Thyroid gland (tissue), 4 donors: ENCODE data around the gene ZNF618. TPM values are rescaled to one million over a fixed set of nuclear protein-coding genes. Genes with fewer than 3 reads are reported as not detected.
A peak's percentile ranks its signal among the peaks of the same experiment; 100 is the strongest.
"Not testable (repeated sequence)": the region's sequence is repeated elsewhere in the genome, so short reads cannot be mapped to it uniquely, and the experiment has no call there.

Experiments used
- DNase-seq, 2 donors: peaks; one replicate each; pipeline ENCODE4 v3.0.0-alpha.2; 2019
- H3K27ac ChIP-seq, 3 donors: fragments of 200-600 bp; sonication (generic); 1 replicate in 2 of 3; 2 replicates in 1 of 3; pipeline ENCODE4 v1.5.1; 2016 to 2019; ENCODE audit warnings: mild to moderate bottlenecking in 1 of 3, moderate library complexity in 1 of 3
- H3K27me3 ChIP-seq: fragments of 200-600 bp; sonication (generic); one replicate; pipeline ENCODE4 v1.5.1; 2019
- H3K36me3 ChIP-seq, 2 donors: fragments of 200-600 bp; sonication (generic); one replicate each; pipeline ENCODE4 v1.5.1; 2016 to 2019
- H3K4me1 ChIP-seq, 2 donors: fragments of 200-600 bp; sonication (generic); one replicate each; pipeline ENCODE4 v1.5.1; 2017 to 2019
- H3K4me3 ChIP-seq, 3 donors: fragments of 200-600 bp; sonication (generic); replicated peaks in 1 of 3; 1 replicate in 2 of 3; 2 replicates in 1 of 3; pipeline ENCODE4 v1.5.1; 2016; ENCODE audit warnings: mild to moderate bottlenecking in 1 of 3
- H3K9me3 ChIP-seq: fragments of 200-600 bp; sonication (generic); one replicate; pipeline ENCODE4 v1.5.1; 2017
- POLR2A ChIP-seq, 2 donors: fragments of 450-650 bp; IDR thresholded peaks; one replicate each; pipeline ENCODE4 v1.6.1; 2017; ENCODE audit warnings: antibody characterized with exemption in 2 of 2, mild to moderate bottlenecking in 2 of 2, moderate library complexity in 1 of 2
- WGBS, 2 donors: methylation state at CpG; one replicate each; pipeline ENCODE4 v1.1.5; 2017; 5-methylcytosine and 5-hydroxymethylcytosine counted together
- intact Hi-C: fragments of 100-400 bp; cut with DNase I; formaldehyde crosslinking; loops from one replicate; pipeline ENCODE4 v1.15.1; 2023
- total RNA-seq, 4 donors: library from RNA; depleted of rRNA; stranded (reverse); fragments of >200 nt; gene quantifications; one replicate each; pipeline ENCODE4 v1.2.3, GENCODE V29; 2016
- TF ChIP-seq, protein P1 (sequence below), 6 experiments: fragments of 200-600 bp in 3 of 6; fragments of 450-650 bp in 3 of 6; sonication (generic) in 3 of 6; IDR thresholded peaks; one replicate each; pipeline ENCODE4 v1.5.1; 2016 to 2019; ENCODE audit warnings: antibody characterized with exemption in 6 of 6, mild to moderate bottlenecking in 2 of 6, inconsistent platforms in 1 of 6, moderate library complexity in 1 of 6

Gene ZNF618
- total RNA-seq, 4 donors from 2014 or later: 9.9 to 17.5 (median 15.5) TPM

DNA sequence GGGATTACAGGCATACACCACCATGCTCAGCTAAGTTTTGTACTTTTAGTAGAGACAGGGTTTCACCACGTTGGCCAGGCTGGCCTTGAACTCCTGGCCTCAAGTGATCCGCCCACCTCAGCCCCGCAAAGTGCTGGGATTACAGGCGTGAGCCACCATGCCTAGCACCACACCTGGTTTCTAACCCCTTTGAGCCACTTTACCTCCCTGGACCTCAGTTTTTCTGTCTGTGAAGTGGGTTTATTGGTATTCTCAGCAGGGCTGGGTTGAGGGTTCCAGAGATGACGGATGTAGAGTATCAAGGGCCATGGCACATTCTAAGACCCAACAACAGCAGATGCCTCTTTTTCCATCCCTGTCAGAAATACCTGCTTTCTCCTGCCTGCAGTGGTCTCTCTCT lies 163.4 kb downstream of the ZNF618 start:
- H3K27me3 ChIP-seq: no peaks in the 10 kb centered on the region
- no peak overlapping the region for H3K27ac ChIP-seq
- intact Hi-C loops: loop anchor here (10.0 kb wide), 1 partner anchor 235 kb away; no protein-coding TSS in a partner anchor
- peaks cover 6 to 13% of the 10 kb centered on the region in 2 donors for H3K36me3 ChIP-seq
- peaks cover 6 to 14% of the 10 kb centered on the region in 2 donors for H3K4me1 ChIP-seq
- H3K9me3 ChIP-seq: no peaks in the 10 kb centered on the region
- 96 to 98% methylated on average over 5 of the region's 5 CpGs for WGBS, 2 donors
- no peak for DNase-seq
- TF ChIP-seq POLR2A (IDR thresholded peaks at IDR 0.05): no peak
- no peak overlapping the region for H3K4me3 ChIP-seq

DNA sequence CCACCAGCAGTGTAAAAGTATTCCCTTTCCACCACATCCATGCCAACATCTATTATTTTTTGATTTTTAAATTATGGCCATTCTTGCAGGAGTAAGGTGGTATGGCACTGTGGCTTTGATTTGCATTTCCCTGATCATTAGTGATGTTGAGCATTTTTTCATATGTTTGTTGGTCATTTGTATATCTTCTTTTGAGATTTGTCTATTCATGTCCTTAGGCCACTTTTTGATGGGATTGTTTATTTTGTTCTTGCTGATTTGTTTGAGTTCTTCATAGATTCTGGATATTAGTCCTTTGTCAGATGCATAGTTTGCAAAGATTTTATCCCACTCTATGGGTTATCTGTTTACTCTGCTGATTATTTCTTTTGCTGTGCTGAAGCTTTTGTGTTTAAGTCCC lies 167.6 kb downstream of the ZNF618 start:
- H3K27ac ChIP-seq, intact Hi-C loops, H3K4me3 ChIP-seq, H3K9me3 ChIP-seq, H3K27me3 ChIP-seq, H3K4me1 ChIP-seq, DNase-seq, H3K36me3 ChIP-seq: not testable (repeated sequence)

DNA sequence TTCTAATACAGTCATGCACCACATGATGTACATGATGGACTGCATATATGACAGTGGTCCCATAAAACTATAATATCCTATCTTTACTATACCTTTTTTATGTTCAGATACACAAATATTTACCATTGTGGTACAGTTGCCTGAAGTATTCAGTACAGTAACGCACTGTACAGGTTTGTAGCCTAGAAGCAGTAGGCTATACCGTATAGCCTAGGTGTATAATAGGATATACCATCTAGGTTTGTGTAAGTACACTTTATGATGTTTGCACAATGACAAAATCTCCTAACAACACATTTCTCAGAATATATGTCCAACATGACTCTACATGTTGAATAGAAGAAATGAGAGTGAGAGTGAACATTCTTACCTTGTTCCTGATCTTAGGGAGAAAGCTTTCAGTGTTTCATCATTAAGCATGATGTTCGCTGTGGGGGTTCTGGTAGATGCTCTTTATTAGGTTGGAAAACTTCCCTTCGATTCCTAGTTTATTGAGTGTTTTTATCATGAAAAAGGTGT lies 170.2 kb downstream of the ZNF618 start:
- WGBS, 2 donors: 95 to 96% methylated on average over 4 of the region's 4 CpGs
- Histone ChIP-seq H3K36me3 (peaks cover 15 to 23% of the 10 kb centered on the region in 2 donors), H3K4me1 (no peaks in the 10 kb centered on the region), H3K27ac (no peak overlapping the region), H3K9me3 (no peaks in the 10 kb centered on the region), H3K27me3 (no peaks in the 10 kb centered on the region), H3K4me3 (no peak overlapping the region)
- DNase-seq: no peak
- intact Hi-C loops: no loop called here
- TF ChIP-seq POLR2A (IDR thresholded peaks at IDR 0.05): no peak
- TF ChIP-seq, protein P1, sequence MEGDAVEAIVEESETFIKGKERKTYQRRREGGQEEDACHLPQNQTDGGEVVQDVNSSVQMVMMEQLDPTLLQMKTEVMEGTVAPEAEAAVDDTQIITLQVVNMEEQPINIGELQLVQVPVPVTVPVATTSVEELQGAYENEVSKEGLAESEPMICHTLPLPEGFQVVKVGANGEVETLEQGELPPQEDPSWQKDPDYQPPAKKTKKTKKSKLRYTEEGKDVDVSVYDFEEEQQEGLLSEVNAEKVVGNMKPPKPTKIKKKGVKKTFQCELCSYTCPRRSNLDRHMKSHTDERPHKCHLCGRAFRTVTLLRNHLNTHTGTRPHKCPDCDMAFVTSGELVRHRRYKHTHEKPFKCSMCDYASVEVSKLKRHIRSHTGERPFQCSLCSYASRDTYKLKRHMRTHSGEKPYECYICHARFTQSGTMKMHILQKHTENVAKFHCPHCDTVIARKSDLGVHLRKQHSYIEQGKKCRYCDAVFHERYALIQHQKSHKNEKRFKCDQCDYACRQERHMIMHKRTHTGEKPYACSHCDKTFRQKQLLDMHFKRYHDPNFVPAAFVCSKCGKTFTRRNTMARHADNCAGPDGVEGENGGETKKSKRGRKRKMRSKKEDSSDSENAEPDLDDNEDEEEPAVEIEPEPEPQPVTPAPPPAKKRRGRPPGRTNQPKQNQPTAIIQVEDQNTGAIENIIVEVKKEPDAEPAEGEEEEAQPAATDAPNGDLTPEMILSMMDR (IDR thresholded peaks at IDR 0.05): no peak

DNA sequence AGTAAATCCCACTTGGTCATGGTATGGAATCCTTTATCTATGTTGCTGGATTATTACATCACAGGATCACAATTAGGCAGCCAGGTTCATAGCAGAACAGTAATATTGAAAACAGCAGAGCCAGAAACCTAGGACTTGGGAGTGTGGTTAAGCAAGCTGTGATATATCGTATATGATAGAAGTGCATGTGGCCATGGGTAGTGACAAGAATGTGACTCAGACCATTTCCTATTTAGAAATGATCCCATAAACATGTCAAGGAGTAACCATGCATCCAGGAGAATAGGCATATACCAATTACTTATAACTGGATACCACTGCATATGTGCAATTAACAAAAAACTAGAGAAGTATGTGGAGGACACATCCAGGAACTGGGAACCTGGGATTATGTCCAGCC lies 170.8 kb downstream of the ZNF618 start:
- H3K9me3 ChIP-seq: no peaks in the 10 kb centered on the region
- WGBS, 2 donors: 96% methylated on average over 1 of the region's 1 CpG
- no peak overlapping the region for H3K4me3 ChIP-seq
- no peaks in the 10 kb centered on the region for H3K4me1 ChIP-seq
- intact Hi-C loops: no loop called here
- DNase-seq: no peak
- no peak overlapping the region for H3K27ac ChIP-seq
- TF ChIP-seq, protein P1 (IDR thresholded peaks at IDR 0.05): no peak
- no peak for TF ChIP-seq POLR2A (IDR thresholded peaks at IDR 0.05)
- peaks cover 15 to 23% of the 10 kb centered on the region in 2 donors for H3K36me3 ChIP-seq
- no peaks in the 10 kb centered on the region for H3K27me3 ChIP-seq

DNA sequence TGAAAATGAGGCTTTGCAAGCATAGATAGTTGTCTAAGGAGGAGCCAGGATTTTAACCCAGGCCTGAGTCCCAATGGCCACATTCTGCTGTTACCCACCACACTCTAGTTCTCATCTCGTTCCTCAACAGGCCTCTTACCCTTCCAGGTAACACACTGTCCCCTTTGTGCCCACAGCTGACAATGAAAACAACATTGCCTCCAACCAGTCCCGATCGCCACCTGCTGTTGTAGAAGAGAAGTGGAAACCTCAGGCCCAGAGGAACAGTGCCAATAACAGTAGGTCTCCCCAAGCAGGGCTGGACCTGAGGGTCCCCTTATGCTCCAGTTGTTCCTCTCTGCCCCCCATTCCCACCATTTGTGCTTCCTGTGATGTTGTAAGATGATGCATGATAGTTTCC lies 171.6 kb downstream of the ZNF618 start:
- H3K4me3 ChIP-seq: no peak overlapping the region
- WGBS, 2 donors: 53 to 57% methylated on average over 3 of the region's 3 CpGs
- H3K27me3 ChIP-seq: no peaks in the 10 kb centered on the region
- DNase-seq: peak; percentile 52 to 62
- H3K4me1 ChIP-seq: no peaks in the 10 kb centered on the region
- no peak overlapping the region for H3K27ac ChIP-seq
- no peaks in the 10 kb centered on the region for H3K9me3 ChIP-seq
- no peak for TF ChIP-seq POLR2A (IDR thresholded peaks at IDR 0.05)
- TF ChIP-seq, protein P1 (IDR thresholded peaks at IDR 0.05): peak in 4 of 6 experiments; percentile 53 to 76 (median 63)
- peaks cover 15 to 23% of the 10 kb centered on the region in 2 donors for H3K36me3 ChIP-seq
- intact Hi-C loops: no loop called here

DNA sequence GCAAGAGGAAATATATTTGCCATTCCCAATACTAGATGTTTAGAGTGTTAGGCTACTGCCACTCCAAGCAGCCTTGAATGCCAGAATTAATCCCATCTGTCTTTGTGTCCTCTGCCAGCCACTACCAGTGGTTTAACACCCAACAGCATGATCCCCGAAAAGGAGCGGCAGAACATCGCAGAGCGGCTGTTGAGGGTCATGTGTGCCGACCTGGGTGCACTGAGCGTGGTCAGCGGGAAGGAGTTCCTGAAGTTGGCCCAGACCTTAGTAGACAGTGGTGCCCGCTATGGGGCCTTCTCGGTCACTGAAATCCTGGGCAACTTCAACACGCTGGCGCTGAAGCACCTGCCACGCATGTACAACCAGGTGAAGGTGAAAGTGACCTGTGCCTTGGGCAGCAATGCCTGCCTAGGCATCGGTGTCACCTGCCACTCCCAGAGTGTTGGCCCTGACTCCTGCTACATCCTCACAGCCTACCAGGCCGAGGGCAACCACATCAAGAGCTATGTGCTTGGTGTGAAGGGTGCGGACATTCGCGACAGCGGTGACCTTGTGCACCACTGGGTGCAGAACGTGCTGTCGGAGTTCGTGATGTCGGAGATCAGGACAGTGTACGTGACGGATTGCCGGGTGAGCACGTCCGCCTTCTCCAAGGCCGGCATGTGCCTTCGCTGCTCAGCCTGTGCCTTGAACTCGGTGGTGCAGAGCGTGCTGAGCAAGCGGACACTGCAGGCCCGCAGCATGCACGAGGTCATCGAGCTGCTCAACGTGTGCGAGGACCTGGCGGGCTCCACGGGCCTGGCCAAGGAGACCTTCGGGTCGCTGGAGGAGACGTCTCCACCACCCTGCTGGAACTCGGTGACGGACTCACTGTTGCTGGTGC lies 172.7 kb downstream of the ZNF618 start:
- H3K9me3 ChIP-seq: no peaks in the 10 kb centered on the region
- H3K4me1 ChIP-seq: no peaks in the 10 kb centered on the region
- H3K36me3 ChIP-seq: peaks cover 15 to 23% of the 10 kb centered on the region in 2 donors
- no peak for DNase-seq
- intact Hi-C loops: no loop called here
- H3K27me3 ChIP-seq: no peaks in the 10 kb centered on the region
- WGBS, 2 donors: 96% methylated on average over 38 to 44 of the region's 44 CpGs
- H3K27ac ChIP-seq: no peak overlapping the region
- H3K4me3 ChIP-seq: no peak overlapping the region
- TF ChIP-seq POLR2A (IDR thresholded peaks at IDR 0.05): no peak
- TF ChIP-seq, protein P1 (IDR thresholded peaks at IDR 0.05): no peak
